ENCODE measurements around the gene TBC1D2B.
A peak's percentile ranks its signal among the peaks of the same experiment; 100 is the strongest.

Gene TBC1D2B

DNA sequence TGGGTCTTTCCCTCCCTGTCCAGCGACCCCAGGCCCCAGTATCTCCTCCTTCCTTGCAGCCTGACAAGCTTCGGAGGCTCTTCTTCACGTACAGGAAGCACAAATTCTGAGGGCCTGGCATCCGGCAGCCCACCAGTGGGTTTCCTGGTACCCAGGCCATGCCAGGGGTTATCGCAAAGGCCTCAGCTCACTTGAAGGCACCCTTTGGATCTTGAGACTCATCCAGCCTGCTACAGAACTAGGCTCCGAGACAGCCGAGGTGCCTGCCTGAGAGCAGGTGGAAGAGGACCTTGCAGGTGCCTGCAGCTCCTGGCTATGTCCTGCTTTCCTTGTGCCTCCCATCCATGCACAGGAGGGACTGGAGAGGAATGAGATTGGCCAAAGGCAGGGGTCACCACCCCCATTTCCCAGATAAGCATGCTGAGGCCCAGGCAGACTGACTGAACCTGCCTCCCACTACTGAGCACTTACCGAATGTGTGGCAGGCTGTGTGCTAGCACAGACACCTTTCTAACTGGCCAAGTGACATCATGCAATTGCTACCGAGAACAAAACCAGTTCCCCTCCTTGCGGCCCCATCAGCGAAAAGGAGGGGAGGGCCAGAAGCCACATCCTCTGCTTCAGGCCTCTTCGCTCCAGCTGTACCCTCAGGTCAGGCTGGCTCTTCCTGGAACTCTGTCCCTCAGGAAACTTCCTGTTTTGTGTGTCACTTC lies 26.1 kb upstream of the TBC1D2B start:
- Histone ChIP-seq H3K27ac (ENCODE audit: extremely low read depth, low read depth, low read length) (no peak overlapping the region), H3K4me1 (ENCODE audit: control insufficient read depth, insufficient read depth, low read length) (no peaks in the 10 kb centered on the region), H3K4me3 (ENCODE audit: low read depth, low read length) (no peak overlapping the region), H3K36me3 (ENCODE audit: control insufficient read depth in 2 of 2, insufficient read depth in 1 of 2, low read length in 2 of 2) (peaks cover 0 to 7% of the 10 kb centered on the region in 2 experiments; a peak in 2 of 3 replicates), H3K9me3 (ENCODE audit: control insufficient read depth, insufficient read depth, low read depth, low read length) (no peaks in the 10 kb centered on the region)
- TF ChIP-seq ZNF266 (tag by site-specific recombination; IDR thresholded peaks at IDR 0.05; ENCODE audit: low read depth) (no peak), ZNF280D (tag by site-specific recombination; IDR thresholded peaks at IDR 0.05) (no peak), ZNF366 (tag by site-specific recombination; conservative IDR thresholded peaks at IDR 0.05) (no peak)
- POLR2A ChIA-PET: no interaction called here
- CTCF ChIA-PET: interaction anchor here (0.6 to 3.5 kb wide), 5 partner anchors 9 to 136 kb away, joined by 3 to 19 read pairs (median 4); no protein-coding TSS in a partner anchor

DNA sequence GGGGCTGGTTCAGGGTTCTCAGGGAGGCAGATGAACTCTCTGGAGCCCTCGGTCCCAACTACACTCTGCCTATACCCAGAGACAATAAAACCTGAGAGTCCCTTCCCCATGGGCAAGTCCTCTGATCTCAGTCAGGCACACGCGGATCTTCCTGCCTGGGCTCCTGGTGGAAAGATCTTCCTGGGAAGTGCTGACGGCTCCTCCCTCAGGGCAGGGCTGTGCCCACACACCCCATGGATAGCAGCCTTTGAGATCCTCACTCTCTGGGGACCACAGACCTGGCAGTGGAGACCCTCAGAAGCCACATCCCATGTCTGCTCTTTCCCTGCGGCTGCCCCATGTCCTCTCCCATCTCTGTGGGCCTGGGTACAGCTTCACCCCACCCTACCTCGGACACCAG lies 25.2 kb upstream of the TBC1D2B start:
- ChIA-PET POLR2A (no interaction called here), CTCF (interaction anchor here (0.6 to 3.5 kb wide), 4 partner anchors 9 to 135 kb away, joined by 3 to 19 read pairs (median 5); no protein-coding TSS in a partner anchor)
- Histone ChIP-seq H3K4me3 (ENCODE audit: low read depth, low read length) (no peak overlapping the region), H3K36me3 (ENCODE audit: control insufficient read depth in 2 of 2, insufficient read depth in 1 of 2, low read length in 2 of 2) (peaks cover 0 to 7% of the 10 kb centered on the region in 2 experiments; a peak in 2 of 3 replicates), H3K27ac (ENCODE audit: extremely low read depth, low read depth, low read length) (no peak overlapping the region), H3K9me3 (ENCODE audit: control insufficient read depth, insufficient read depth, low read depth, low read length) (no peaks in the 10 kb centered on the region), H3K4me1 (ENCODE audit: control insufficient read depth, insufficient read depth, low read length) (no peaks in the 10 kb centered on the region)
- no peak for TF ChIP-seq ZNF514 (tag by site-specific recombination; IDR thresholded peaks at IDR 0.05)
- no peak for TF ChIP-seq GLI4 (tag by site-specific recombination; IDR thresholded peaks at IDR 0.05)
- TF ChIP-seq ZNF692 (tag by site-specific recombination; IDR thresholded peaks at IDR 0.05): no peak
- TF ChIP-seq ZBTB1 (tag by site-specific recombination; IDR thresholded peaks at IDR 0.05): no peak
- TF ChIP-seq, protein P1, sequence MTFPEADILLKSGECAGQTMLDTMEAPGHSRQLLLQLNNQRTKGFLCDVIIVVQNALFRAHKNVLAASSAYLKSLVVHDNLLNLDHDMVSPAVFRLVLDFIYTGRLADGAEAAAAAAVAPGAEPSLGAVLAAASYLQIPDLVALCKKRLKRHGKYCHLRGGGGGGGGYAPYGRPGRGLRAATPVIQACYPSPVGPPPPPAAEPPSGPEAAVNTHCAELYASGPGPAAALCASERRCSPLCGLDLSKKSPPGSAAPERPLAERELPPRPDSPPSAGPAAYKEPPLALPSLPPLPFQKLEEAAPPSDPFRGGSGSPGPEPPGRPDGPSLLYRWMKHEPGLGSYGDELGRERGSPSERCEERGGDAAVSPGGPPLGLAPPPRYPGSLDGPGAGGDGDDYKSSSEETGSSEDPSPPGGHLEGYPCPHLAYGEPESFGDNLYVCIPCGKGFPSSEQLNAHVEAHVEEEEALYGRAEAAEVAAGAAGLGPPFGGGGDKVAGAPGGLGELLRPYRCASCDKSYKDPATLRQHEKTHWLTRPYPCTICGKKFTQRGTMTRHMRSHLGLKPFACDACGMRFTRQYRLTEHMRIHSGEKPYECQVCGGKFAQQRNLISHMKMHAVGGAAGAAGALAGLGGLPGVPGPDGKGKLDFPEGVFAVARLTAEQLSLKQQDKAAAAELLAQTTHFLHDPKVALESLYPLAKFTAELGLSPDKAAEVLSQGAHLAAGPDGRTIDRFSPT (tag by site-specific recombination; IDR thresholded peaks at IDR 0.05): no peak
- no peak for TF ChIP-seq MZF1 (tag by site-specific recombination; IDR thresholded peaks at IDR 0.05; ENCODE audit: borderline replicate concordance)
- no peak for TF ChIP-seq KLF8 (tag by site-specific recombination; IDR thresholded peaks at IDR 0.05)
- no peak for TF ChIP-seq ZNF658 (tag by site-specific recombination; IDR thresholded peaks at IDR 0.05)
- 0 out of 2 replicates have a peak, but pooled peaks have one; percentile 17 for TF ChIP-seq ZIC2 (tag by site-specific recombination; IDR thresholded peaks at IDR 0.05)

GRCh38 chr15:78102211-78102610 lies 24.7 kb upstream of the TBC1D2B start:
- CTCF ChIA-PET: interaction anchor here (0.9 to 3.5 kb wide), 2 partner anchors 10 to 135 kb away, joined by 3 to 19 read pairs; no protein-coding TSS in a partner anchor
- H3K27ac ChIP-seq (ENCODE audit: extremely low read depth, low read depth, low read length): no peak overlapping the region
- POLR2A ChIA-PET: no interaction called here

More at GRCh38 chr15:78102211-78102610, 24.7 kb upstream of the TBC1D2B start:
- Histone ChIP-seq H3K9me3 (ENCODE audit: control insufficient read depth, insufficient read depth, low read depth, low read length) (no peaks in the 10 kb centered on the region), H3K4me1 (ENCODE audit: control insufficient read depth, insufficient read depth, low read length) (no peaks in the 10 kb centered on the region), H3K36me3 (ENCODE audit: control insufficient read depth in 2 of 2, insufficient read depth in 1 of 2, low read length in 2 of 2) (peaks cover 0 to 4% of the 10 kb centered on the region in 2 experiments; a peak in 1 of 3 replicates), H3K4me3 (ENCODE audit: low read depth, low read length) (no peak overlapping the region)
- TF ChIP-seq ZNF433 (tag by site-specific recombination; IDR thresholded peaks at IDR 0.05; ENCODE audit: low read depth) (no peak), SCRT2 (tag by site-specific recombination; IDR thresholded peaks at IDR 0.05) (no peak), ZNF311 (tag by site-specific recombination; IDR thresholded peaks at IDR 0.05; ENCODE audit: borderline replicate concordance) (no peak), KLF10 (tag by site-specific recombination; IDR thresholded peaks at IDR 0.05) (no peak), ZNF792 (tag by site-specific recombination; IDR thresholded peaks at IDR 0.05) (no peak), SP3 (tag by site-specific recombination; IDR thresholded peaks at IDR 0.05) (no peak), ZSCAN23 (tag by site-specific recombination; IDR thresholded peaks at IDR 0.05) (no peak)

Data from HEK293 (cell line).